K562 (cell line): ENCODE measurements around the gene B4GALT5. TPM values are rescaled to one million over a fixed set of nuclear protein-coding genes. Genes with fewer than 3 reads are reported as not detected.

Experiments used
- ATAC-seq: fragments of 200-7000 bp; cut with Tn5 transposase; 3 replicates; pipeline ENCODE4 v1.9.1; 2020; ENCODE audit warnings: moderate library complexity
- BruUV-seq: library from RNA; stranded (reverse); fragments of 400-500 nt; replicated peaks from 2 replicates; lab custom pipeline; 2021; lab: Mats Ljungman, UMichigan
- CTCF ChIA-PET: fragments of 300-600 bp; formaldehyde crosslinking; extraction: SDS; loops from one replicate; lab custom pipeline; 2021; ENCODE audit warnings: low intra/inter-chr PET ratio; lab: Yijun Ruan, JAX
- POLR2A ChIA-PET: fragments of 300-600, 350-650 bp; sonication (Branson Sonifier 250); formaldehyde crosslinking; extraction: SDS; loops from one replicate; lab custom pipeline; 2021; ENCODE audit warnings: antibody characterized with exemption, inconsistent platforms; lab: Yijun Ruan, JAX
- DNase-seq, 4 experiments: peaks; one replicate each; pipeline versions ENCODE4 v3.0.0 to v3.0.0-alpha.2; 2011 to 2018; ENCODE audit warnings: low spot score in 3 of 4, mixed read lengths in 3 of 4; ENCODE audit errors: extremely low read depth in 1 of 4
- FAIRE-seq: peaks from 2 replicates; lab custom pipeline; 2011; peaks lifted over from hg19 to GRCh38; lab: Jason Lieb, UNC
- H2AFZ ChIP-seq: 2 replicates; pipeline ENCODE4 v1.6.0; 2011; ENCODE audit warnings: low read depth, low read length, control low read depth, inconsistent platforms
- H3K27ac ChIP-seq: fragments of 200-600 bp; 3 replicates; pipeline ENCODE4 v1.8.0; 2011; ENCODE audit warnings: low read depth, mild to moderate bottlenecking, control low read depth, inconsistent platforms, low read length, moderate library complexity, mixed read lengths; ENCODE audit errors: extremely low read depth
- H3K27me3 ChIP-seq, 2 experiments: fragments of 300-600 bp in 1 of 2; 2 replicates in 1 of 2; 3 replicates in 1 of 2; pipeline versions ENCODE4 v1.6.0 to v1.8.0; 2011; ENCODE audit warnings: inconsistent platforms in 2 of 2, low read length in 2 of 2, mild to moderate bottlenecking in 1 of 2, mixed read lengths in 1 of 2, moderate library complexity in 1 of 2; ENCODE audit not compliant: control insufficient read depth in 2 of 2, insufficient read depth in 2 of 2
- H3K36me3 ChIP-seq: fragments of 300-600 bp; 3 replicates; pipeline ENCODE4 v1.8.0; 2011; ENCODE audit warnings: mild to moderate bottlenecking, low read length, inconsistent platforms; ENCODE audit not compliant: control insufficient read depth, insufficient read depth
- H3K4me1 ChIP-seq, 2 experiments: fragments of 200-600 bp in 1 of 2; replicated peaks in 1 of 2; 2 replicates in 1 of 2; 3 replicates in 1 of 2; pipeline versions ENCODE4 v1.5.1 to v1.8.0; 2011; ENCODE audit warnings: inconsistent platforms in 2 of 2, low read length in 2 of 2, mild to moderate bottlenecking in 1 of 2, mixed read lengths in 1 of 2, moderate library complexity in 1 of 2; ENCODE audit not compliant: control insufficient read depth in 2 of 2, insufficient read depth in 2 of 2
- H3K4me2 ChIP-seq: 2 replicates; pipeline ENCODE4 v1.6.1; 2011; ENCODE audit warnings: low read length, control low read depth, inconsistent platforms, mixed read lengths; ENCODE audit not compliant: insufficient read depth
- H3K4me3 ChIP-seq: fragments of 200-600 bp; sonication (generic), shearing (Covaris generic); 2 replicates; pipeline ENCODE4 v1.5.1; 2016; ENCODE audit warnings: control low read depth, inconsistent platforms
- H3K79me2 ChIP-seq: fragments of 200-600 bp; 3 replicates; pipeline ENCODE4 v1.8.0; 2011; ENCODE audit warnings: low read length, inconsistent platforms; ENCODE audit not compliant: control insufficient read depth, insufficient read depth
- H3K9ac ChIP-seq, 2 experiments: 2 replicates each; pipeline versions ENCODE4 v1.6.0 to v1.6.1; 2011; ENCODE audit warnings: low read depth in 2 of 2, low read length in 2 of 2, control low read depth in 1 of 2, inconsistent platforms in 1 of 2, mild to moderate bottlenecking in 1 of 2, mixed read lengths in 1 of 2; ENCODE audit not compliant: insufficient read depth in 1 of 2
- H3K9me1 ChIP-seq: one replicate; pipeline ENCODE4 v1.6.0; 2011; ENCODE audit warnings: inconsistent platforms, mild to moderate bottlenecking, low read length, moderate library complexity; ENCODE audit not compliant: control insufficient read depth, insufficient read depth
- H3K9me3 ChIP-seq: replicated peaks from 2 replicates; pipeline ENCODE4 v1.5.1; 2011; ENCODE audit warnings: low read depth, low read length, inconsistent platforms; ENCODE audit not compliant: control insufficient read depth, insufficient read depth
- H4K20me1 ChIP-seq: replicated peaks from 2 replicates; pipeline ENCODE4 v1.6.1; 2011; ENCODE audit warnings: low read length, inconsistent platforms, mixed read lengths; ENCODE audit not compliant: control insufficient read depth, insufficient read depth
- CHD4 ChIP-seq: fragments of 200-600 bp; sonication (generic); IDR thresholded peaks from 3 replicates; pipeline ENCODE4 v1.6.1; 2012; ENCODE audit warnings: low read depth, mild to moderate bottlenecking, mixed read lengths, low read length, inconsistent platforms; ENCODE audit not compliant: insufficient read depth, insufficient replicate concordance, poor library complexity, severe bottlenecking
- NFATC3 ChIP-seq: fragments of 450-650 bp; IDR thresholded peaks from 2 replicates; pipeline ENCODE4 v1.6.1; 2017; ENCODE audit warnings: mild to moderate bottlenecking
- PHTF2 ChIP-seq: fragments of 250-450 bp; sonication (Bioruptor Pico); IDR thresholded peaks from 2 replicates; pipeline ENCODE4 v1.5.0; 2021; ENCODE audit warnings: mild to moderate bottlenecking
- RBM15 ChIP-seq: fragments of 200-400 bp; formaldehyde crosslinking; IDR thresholded peaks from 2 replicates; pipeline ENCODE4 v1.6.1; 2018; ENCODE audit warnings: mild to moderate bottlenecking, low read length, moderate library complexity; ENCODE audit not compliant: insufficient read depth
- RBM25 ChIP-seq: fragments of 200-400 bp; formaldehyde crosslinking; IDR thresholded peaks from 2 replicates; pipeline ENCODE4 v1.6.1; 2018; ENCODE audit warnings: low read length, low read depth, moderate library complexity; ENCODE audit not compliant: severe bottlenecking
- WHSC1 ChIP-seq: IDR thresholded peaks from one replicate; pipeline ENCODE4 v1.6.1; 2012; ENCODE audit warnings: low read length, control low read depth, inconsistent platforms
- ZFP36 ChIP-seq: fragments of 150-350 bp; IDR thresholded peaks from 2 replicates; pipeline ENCODE4 v1.6.1; 2018; ENCODE audit warnings: low read length, low read depth; ENCODE audit not compliant: partially characterized antibody
- ZNF174 ChIP-seq: fragments of 250-450 bp; sonication (Bioruptor Pico); IDR thresholded peaks from 2 replicates; pipeline ENCODE4 v1.4.0; 2020; ENCODE audit warnings: mild to moderate bottlenecking
- ZNF583 ChIP-seq: fragments of 250-450 bp; sonication (Bioruptor Pico); IDR thresholded peaks from 2 replicates; pipeline ENCODE4 v1.4.0; 2020
- WGBS: fragments of 100-300 bp; shearing (Covaris generic); methylation state at CpG from one replicate; pipeline ENCODE4 v1.1.6; 2016; ENCODE audit warnings: low coverage, mixed read lengths; ENCODE audit not compliant: insufficient coverage; ENCODE audit errors: missing lambda C conversion rate; 5-methylcytosine and 5-hydroxymethylcytosine counted together
- in situ Hi-C: fragments of 300-500 bp; cut with MboI; formaldehyde crosslinking; loops from 4 replicates; pipeline ENCODE4 v1.15.0; 2018; ENCODE audit warnings: inconsistent platforms, mixed read lengths
- intact Hi-C: fragments of 100-400 bp; cut with micrococcal nuclease; formaldehyde crosslinking; loops from 2 replicates; pipeline ENCODE4 v1.14.2; 2022
- polyA plus RNA-seq, 8 experiments: library from polyadenylated mRNA; depleted of rRNA in 4 of 8; stranded (reverse) in 5 of 8; unstranded in 3 of 8; fragments of >200 nt; fragmentation: Nextera tagmentation in 2 of 8; fragmentation: Illumina TruSeq in 1 of 8; extraction: Ambion mirVana in 2 of 8; extraction: Trizol in 1 of 8; gene quantifications; 2 replicates each; pipeline versions ENCODE4 v1.2.1 to v1.2.3, GENCODE V29; 2011 to 2014; ENCODE audit warnings: inconsistent platforms in 1 of 8, missing spikeins in 1 of 8
- total RNA-seq, 7 experiments: library from RNA; depleted of rRNA in 6 of 7; stranded (reverse); fragments of >200 nt in 6 of 7; fragmentation: Illumina TruSeq in 2 of 7; extraction: Trizol in 2 of 7; gene quantifications; 2 replicates each; pipeline versions ENCODE4 v1.2.1 to v1.2.3, GENCODE V29; 2011 to 2021; ENCODE audit warnings: low replicate concordance in 1 of 7
- TF ChIP-seq, protein P1 (sequence below), 2 experiments: fragments of 200-800 bp in 1 of 2; sonication (Bioruptor generic) in 1 of 2; sonication (generic) in 1 of 2; formaldehyde crosslinking in 1 of 2; IDR thresholded peaks in 1 of 2; conservative IDR thresholded peaks in 1 of 2; 2 replicates each; pipeline versions ENCODE4 v1.5.0 to v1.6.1; 2016 to 2020; ENCODE audit warnings: missing compliant biosample characterization in 1 of 2, missing genetic modification characterization in 1 of 2, missing genetic modification reagents in 1 of 2
- TF ChIP-seq, protein P2 (sequence below): fragments of 250-450 bp; sonication (Bioruptor Pico); IDR thresholded peaks from 2 replicates; pipeline ENCODE4 v1.8.0; 2022; ENCODE audit warnings: inconsistent platforms

Gene B4GALT5
- total and polyA plus RNA-seq, 9 of the 15 experiments (the other 6 are each of a cell fraction or from before 2014, with no cell fraction given), result 8.5 to 32.6 (median 23.4) TPM

DNA sequence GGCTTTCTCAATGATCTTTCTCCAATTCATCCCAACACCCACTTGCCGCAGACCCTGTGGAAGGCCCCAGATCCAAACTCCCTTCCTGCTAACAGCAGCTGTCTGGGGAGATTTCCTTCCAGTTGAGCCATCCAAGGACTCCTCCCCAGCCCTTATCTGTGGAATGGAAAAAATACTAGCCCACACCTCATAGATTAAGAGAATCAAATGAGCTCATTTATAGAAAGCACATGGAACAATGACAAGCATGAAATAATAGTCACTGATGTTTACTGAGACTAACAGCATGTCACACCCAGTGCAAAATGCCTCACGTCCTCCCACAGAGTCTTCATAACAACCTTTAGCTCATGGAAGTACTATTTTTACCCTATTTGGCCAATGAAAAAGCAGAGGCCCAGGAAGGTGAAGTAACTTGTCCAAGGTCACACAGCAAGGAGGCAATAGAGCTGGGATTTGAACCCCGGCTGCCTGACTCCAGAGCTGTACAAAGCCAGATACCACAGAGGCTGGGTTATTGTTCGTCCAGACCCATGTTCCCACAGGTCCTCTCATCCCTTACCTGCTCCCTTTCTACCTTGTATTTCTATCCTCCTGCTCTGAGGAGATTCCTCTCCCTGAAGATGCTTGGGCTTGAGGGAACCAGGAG is 122.3 kb downstream of the B4GALT5 start:
- TF ChIP-seq ZNF174 (no peak), ZFP36 (peak; percentile 20), PHTF2 (CRISPR knock-in tag) (no peak), NFATC3 (no peak), ZNF583 (CRISPR knock-in tag) (no peak), CHD4 (no peak), RBM15 (no peak), WHSC1 (no peak), RBM25 (peak; percentile 75)
- TF ChIP-seq, protein P1, sequence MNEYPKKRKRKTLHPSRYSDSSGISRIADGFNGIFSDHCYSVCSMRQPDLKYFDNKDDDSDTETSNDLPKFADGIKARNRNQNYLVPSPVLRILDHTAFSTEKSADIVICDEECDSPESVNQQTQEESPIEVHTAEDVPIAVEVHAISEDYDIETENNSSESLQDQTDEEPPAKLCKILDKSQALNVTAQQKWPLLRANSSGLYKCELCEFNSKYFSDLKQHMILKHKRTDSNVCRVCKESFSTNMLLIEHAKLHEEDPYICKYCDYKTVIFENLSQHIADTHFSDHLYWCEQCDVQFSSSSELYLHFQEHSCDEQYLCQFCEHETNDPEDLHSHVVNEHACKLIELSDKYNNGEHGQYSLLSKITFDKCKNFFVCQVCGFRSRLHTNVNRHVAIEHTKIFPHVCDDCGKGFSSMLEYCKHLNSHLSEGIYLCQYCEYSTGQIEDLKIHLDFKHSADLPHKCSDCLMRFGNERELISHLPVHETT (CRISPR knock-in tag; conservative IDR thresholded peaks at IDR 0.05 in 1 of 2, IDR thresholded peaks at IDR 0.05 in 1 of 2), result no peak
- TF ChIP-seq, protein P2, sequence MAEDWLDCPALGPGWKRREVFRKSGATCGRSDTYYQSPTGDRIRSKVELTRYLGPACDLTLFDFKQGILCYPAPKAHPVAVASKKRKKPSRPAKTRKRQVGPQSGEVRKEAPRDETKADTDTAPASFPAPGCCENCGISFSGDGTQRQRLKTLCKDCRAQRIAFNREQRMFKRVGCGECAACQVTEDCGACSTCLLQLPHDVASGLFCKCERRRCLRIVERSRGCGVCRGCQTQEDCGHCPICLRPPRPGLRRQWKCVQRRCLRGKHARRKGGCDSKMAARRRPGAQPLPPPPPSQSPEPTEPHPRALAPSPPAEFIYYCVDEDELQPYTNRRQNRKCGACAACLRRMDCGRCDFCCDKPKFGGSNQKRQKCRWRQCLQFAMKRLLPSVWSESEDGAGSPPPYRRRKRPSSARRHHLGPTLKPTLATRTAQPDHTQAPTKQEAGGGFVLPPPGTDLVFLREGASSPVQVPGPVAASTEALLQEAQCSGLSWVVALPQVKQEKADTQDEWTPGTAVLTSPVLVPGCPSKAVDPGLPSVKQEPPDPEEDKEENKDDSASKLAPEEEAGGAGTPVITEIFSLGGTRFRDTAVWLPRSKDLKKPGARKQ (CRISPR knock-in tag), result no peak
- 5% methylated on average over 4 of the region's 4 CpGs for WGBS
- DNase-seq, result no peak
- H3K9me1 ChIP-seq, result no peaks in the 10 kb centered on the region
- POLR2A ChIA-PET, result interaction anchor here (0.6 to 0.7 kb wide), 2 partner anchors 296 to 324 kb away, joined by 3 to 4 read pairs; no protein-coding TSS in a partner anchor
- in situ Hi-C loops (no loop called here), intact Hi-C loops (no loop called here)
- H2AFZ ChIP-seq, result no peak overlapping the region
- no peak for FAIRE-seq
- H3K4me1 ChIP-seq, result 0 out of 5 replicates have a peak, but pooled peaks cover 0 to 3% of the 10 kb centered on the region in 2 experiments
- H4K20me1 ChIP-seq, result peaks cover 8% of the 10 kb centered on the region; the same call in 1 of the 2 replicates
- no peaks in the 10 kb centered on the region for H3K9me3 ChIP-seq
- no peak overlapping the region for H3K4me2 ChIP-seq
- peaks cover 46 to 67% of the 10 kb centered on the region in 2 experiments for H3K27me3 ChIP-seq
- H3K36me3 ChIP-seq, result no peaks in the 10 kb centered on the region
- no peak overlapping the region for H3K9ac ChIP-seq
- BruUV-seq, result no TSS peak
- no peak overlapping the region for H3K4me3 ChIP-seq
- no peaks in the 10 kb centered on the region for H3K79me2 ChIP-seq
- CTCF ChIA-PET, result interaction anchor here (0.6 kb wide), 1 partner anchor 9 kb away, joined by 3 read pairs; no protein-coding TSS in a partner anchor
- no peak for ATAC-seq
- no peak overlapping the region for H3K27ac ChIP-seq
